NB4 (cell line): ENCODE measurements around the gene PTPRD.

Experiments
- MYC ChIP-seq: IDR thresholded peaks from 2 replicates; pipeline ENCODE4 v1.6.1; 2011; ENCODE audit warnings: low read depth, low read length
- POLR2A ChIP-seq: IDR thresholded peaks from 2 replicates; pipeline ENCODE4 v1.6.1; 2011; ENCODE audit warnings: mild to moderate bottlenecking; ENCODE audit not compliant: insufficient read length; ENCODE audit errors: extremely low read depth
- TF ChIP-seq, protein P1 (sequence below): IDR thresholded peaks from one replicate; pipeline ENCODE4 v1.5.1; 2012; ENCODE audit warnings: low read depth, low read length
- TF ChIP-seq, protein P2 (sequence below): IDR thresholded peaks from 2 replicates; pipeline ENCODE4 v1.6.1; 2011; ENCODE audit warnings: low read depth, low read length

GRCh38 chr9:10566848-10567247 is 46.0 kb downstream of the PTPRD start:
- TF ChIP-seq POLR2A (no peak), MYC (no peak)
- TF ChIP-seq, protein P1, sequence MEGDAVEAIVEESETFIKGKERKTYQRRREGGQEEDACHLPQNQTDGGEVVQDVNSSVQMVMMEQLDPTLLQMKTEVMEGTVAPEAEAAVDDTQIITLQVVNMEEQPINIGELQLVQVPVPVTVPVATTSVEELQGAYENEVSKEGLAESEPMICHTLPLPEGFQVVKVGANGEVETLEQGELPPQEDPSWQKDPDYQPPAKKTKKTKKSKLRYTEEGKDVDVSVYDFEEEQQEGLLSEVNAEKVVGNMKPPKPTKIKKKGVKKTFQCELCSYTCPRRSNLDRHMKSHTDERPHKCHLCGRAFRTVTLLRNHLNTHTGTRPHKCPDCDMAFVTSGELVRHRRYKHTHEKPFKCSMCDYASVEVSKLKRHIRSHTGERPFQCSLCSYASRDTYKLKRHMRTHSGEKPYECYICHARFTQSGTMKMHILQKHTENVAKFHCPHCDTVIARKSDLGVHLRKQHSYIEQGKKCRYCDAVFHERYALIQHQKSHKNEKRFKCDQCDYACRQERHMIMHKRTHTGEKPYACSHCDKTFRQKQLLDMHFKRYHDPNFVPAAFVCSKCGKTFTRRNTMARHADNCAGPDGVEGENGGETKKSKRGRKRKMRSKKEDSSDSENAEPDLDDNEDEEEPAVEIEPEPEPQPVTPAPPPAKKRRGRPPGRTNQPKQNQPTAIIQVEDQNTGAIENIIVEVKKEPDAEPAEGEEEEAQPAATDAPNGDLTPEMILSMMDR = no peak
- TF ChIP-seq, protein P2, sequence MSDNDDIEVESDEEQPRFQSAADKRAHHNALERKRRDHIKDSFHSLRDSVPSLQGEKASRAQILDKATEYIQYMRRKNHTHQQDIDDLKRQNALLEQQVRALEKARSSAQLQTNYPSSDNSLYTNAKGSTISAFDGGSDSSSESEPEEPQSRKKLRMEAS = no peak
